Upper lobe of right lung (tissue), 1 donor: Measurements from ENCODE around the gene ALDOC. TPM values are rescaled to one million over a fixed set of nuclear protein-coding genes. Genes with fewer than 3 reads are reported as not detected.

Experiments used
- ATAC-seq: fragments of 200-7000 bp; cut with Tn5 transposase; one replicate; pipeline ENCODE4 v1.9.1; 2020; ENCODE audit warnings: mild to moderate bottlenecking, moderate library complexity
- DNase-seq: peaks from one replicate; pipeline ENCODE4 v3.0.0-alpha.2; 2020
- H3K27ac ChIP-seq: fragments of 200-600 bp; one replicate; pipeline ENCODE4 v1.8.0; 2022
- H3K27me3 ChIP-seq: fragments of 200-600 bp; one replicate; pipeline ENCODE4 v1.8.0; 2022; ENCODE audit warnings: mild to moderate bottlenecking
- H3K36me3 ChIP-seq: fragments of 200-600 bp; one replicate; pipeline ENCODE4 v1.8.0; 2022
- H3K4me1 ChIP-seq: fragments of 200-600 bp; one replicate; pipeline ENCODE4 v1.8.0; 2022
- H3K4me3 ChIP-seq: fragments of 200-600 bp; one replicate; pipeline ENCODE4 v1.8.0; 2022; ENCODE audit warnings: mild to moderate bottlenecking
- H3K9me3 ChIP-seq: fragments of 200-600 bp; one replicate; pipeline ENCODE4 v1.8.0; 2022
- intact Hi-C: fragments of 100-400 bp; cut with DNase I; formaldehyde crosslinking; loops from one replicate; pipeline ENCODE4 v1.11.0; 2022
- total RNA-seq: library from RNA; stranded (reverse); fragmentation: NEBNext Ultra II Directional; extraction: Animal tissue kit (Norgen Biotek cat#: 25700); gene quantifications from one replicate; pipeline ENCODE4 v1.2.1, GENCODE V29; 2021
- TF ChIP-seq, protein P1 (sequence below): fragments of 200-600 bp; IDR thresholded peaks from one replicate; pipeline ENCODE4 v1.8.0; 2022; ENCODE audit warnings: antibody characterized with exemption
- donor health status: DM: no; HTN: yes; CAD: no; lungs with severe emphysema.

Gene ALDOC
- total RNA-seq, 1 donor from 2014 or later = 10.5 TPM

- no peak overlapping the region for H3K27ac ChIP-seq
- no peaks in the 10 kb centered on the region for H3K27me3 ChIP-seq
- TF ChIP-seq, protein P1, sequence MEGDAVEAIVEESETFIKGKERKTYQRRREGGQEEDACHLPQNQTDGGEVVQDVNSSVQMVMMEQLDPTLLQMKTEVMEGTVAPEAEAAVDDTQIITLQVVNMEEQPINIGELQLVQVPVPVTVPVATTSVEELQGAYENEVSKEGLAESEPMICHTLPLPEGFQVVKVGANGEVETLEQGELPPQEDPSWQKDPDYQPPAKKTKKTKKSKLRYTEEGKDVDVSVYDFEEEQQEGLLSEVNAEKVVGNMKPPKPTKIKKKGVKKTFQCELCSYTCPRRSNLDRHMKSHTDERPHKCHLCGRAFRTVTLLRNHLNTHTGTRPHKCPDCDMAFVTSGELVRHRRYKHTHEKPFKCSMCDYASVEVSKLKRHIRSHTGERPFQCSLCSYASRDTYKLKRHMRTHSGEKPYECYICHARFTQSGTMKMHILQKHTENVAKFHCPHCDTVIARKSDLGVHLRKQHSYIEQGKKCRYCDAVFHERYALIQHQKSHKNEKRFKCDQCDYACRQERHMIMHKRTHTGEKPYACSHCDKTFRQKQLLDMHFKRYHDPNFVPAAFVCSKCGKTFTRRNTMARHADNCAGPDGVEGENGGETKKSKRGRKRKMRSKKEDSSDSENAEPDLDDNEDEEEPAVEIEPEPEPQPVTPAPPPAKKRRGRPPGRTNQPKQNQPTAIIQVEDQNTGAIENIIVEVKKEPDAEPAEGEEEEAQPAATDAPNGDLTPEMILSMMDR = no peak
- H3K4me3 ChIP-seq = no peak overlapping the region
- peaks cover 26% of the 10 kb centered on the region for H3K4me1 ChIP-seq
- ATAC-seq (no peak), DNase-seq (no peak)
- H3K9me3 ChIP-seq = no peaks in the 10 kb centered on the region
- peaks cover 33% of the 10 kb centered on the region for H3K36me3 ChIP-seq
- intact Hi-C loops = no loop called here
Measured at GRCh38 chr17:28550858-28551257, 25.8 kb downstream of the ALDOC start.

- no peak for DNase-seq
- no peak for ATAC-seq
- TF ChIP-seq, protein P1 = no peak
- peaks cover 26% of the 10 kb centered on the region for H3K4me1 ChIP-seq
- intact Hi-C loops = no loop called here
- peaks cover 19% of the 10 kb centered on the region for H3K36me3 ChIP-seq
- no peaks in the 10 kb centered on the region for H3K9me3 ChIP-seq
- H3K27ac ChIP-seq = no peak overlapping the region
- no peaks in the 10 kb centered on the region for H3K27me3 ChIP-seq
- no peak overlapping the region for H3K4me3 ChIP-seq
Measured at GRCh38 chr17:28549236-28550132, 27.2 kb downstream of the ALDOC start.

DNA sequence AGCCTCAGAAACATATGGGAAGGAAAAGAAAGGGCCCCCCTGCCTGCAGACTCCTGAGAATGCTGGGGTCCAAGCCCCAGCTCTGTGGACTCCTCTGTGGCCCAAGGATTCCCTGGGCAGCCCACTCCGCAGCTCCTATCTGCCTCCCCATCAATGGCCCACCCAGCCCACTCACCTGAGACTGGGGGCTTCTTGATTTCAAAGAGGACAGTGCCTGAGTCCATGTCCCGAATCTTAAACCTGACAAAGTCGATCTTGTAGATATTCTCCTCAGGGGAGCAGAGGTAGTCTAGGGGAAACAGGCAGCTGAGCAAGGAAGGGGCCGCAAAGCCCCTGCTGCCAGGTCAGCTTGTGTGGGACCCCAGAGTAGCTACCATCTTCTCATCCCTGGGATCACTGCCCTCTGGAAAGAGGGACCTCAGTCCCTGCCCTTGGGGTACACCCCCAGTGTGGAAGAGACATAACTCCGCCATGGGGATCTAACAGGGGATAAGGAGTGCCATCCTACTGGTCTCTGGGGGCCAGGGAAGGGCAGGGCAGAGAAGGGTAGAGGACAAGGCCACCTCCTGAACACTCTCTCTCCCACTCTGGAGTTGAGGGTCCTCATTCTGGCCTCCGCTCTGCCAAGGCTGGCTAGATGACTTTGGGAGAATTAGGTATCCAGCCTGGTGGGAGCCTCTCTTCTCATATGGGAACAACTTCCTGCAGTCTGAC lies 28.1 kb downstream of the ALDOC start:
- H3K4me3 ChIP-seq = no peak overlapping the region
- DNase-seq (no peak), ATAC-seq (no peak)
- H3K36me3 ChIP-seq = peaks cover 10% of the 10 kb centered on the region
- no peaks in the 10 kb centered on the region for H3K9me3 ChIP-seq
- intact Hi-C loops = no loop called here
- no peaks in the 10 kb centered on the region for H3K27me3 ChIP-seq
- no peak overlapping the region for H3K27ac ChIP-seq
- H3K4me1 ChIP-seq = peaks cover 26% of the 10 kb centered on the region
- TF ChIP-seq, protein P1 = no peak

DNA sequence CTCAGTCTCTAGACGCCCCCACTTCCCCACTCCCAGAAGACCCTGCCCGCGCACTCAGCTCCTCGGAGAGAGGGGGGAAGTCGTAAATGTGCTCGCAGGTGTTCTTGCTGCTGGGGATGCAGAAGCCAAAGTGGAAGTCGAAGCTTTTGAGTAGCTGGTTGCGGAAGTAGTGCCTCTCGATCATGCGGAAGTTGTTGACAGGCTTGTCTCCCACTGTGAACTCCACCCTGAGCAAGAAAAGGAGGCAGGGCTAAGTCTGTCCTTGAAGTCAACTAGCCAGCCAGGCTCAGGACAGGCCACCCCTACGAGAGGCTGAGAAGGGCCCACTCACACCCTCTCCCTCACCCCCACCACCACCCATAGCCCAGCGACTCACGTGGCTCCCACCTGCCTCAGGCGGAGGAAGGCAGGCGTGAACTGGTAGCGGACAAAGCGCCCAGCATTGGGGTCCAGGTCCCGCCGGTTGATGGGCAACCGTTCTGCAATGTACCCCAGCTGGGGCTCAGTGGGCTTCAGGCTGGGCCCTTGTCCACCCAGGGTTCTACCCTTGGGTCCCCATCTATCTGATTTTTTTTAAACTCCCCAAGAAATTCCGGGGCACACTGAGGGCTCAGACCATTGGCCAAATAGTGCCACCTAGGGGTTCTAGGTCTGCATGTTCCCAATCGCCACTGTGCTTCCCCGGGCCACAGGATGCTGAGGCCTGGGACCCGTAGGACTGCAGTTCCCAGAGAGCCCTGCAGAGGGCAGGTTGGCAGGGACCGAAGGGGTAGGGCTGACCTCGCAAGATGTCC lies 28.9 kb downstream of the ALDOC start:
- DNase-seq = peak; percentile 87
- H3K4me3 ChIP-seq = no peak overlapping the region
- H3K9me3 ChIP-seq = no peaks in the 10 kb centered on the region
- TF ChIP-seq, protein P1 = peak; percentile 93
- H3K27me3 ChIP-seq = no peaks in the 10 kb centered on the region
- H3K4me1 ChIP-seq = peaks cover 22% of the 10 kb centered on the region
- H3K36me3 ChIP-seq = peaks cover 10% of the 10 kb centered on the region
- intact Hi-C loops = no loop called here
- ATAC-seq = peak; percentile 80
- H3K27ac ChIP-seq = no peak overlapping the region

DNA sequence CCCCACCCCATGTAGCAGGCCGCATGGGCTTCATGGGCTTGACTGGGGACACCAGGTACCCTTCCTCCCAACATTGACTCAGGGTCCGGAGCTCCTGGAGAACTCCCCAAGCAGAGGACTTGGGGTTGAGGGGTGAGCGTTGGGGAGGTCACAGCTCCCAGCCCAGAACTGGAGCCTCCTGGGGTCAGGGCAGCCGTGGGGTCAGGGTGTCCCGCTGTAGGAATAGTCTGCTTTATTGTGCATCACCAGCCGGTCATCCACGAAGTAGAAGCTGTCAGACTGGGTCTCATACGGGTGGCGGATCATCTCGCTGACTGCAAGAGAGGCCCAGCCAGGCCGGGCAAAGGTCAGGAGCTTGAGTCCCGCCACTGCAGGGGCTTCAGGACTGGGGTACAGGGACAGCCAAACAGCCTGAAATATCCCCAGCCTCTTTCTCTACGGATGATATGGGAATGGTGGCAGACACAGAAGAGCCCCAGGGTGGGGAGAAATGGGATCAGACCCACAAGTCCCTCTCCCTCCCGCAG lies 29.5 kb downstream of the ALDOC start:
- H3K27me3 ChIP-seq = no peaks in the 10 kb centered on the region
- peaks cover 10% of the 10 kb centered on the region for H3K36me3 ChIP-seq
- ATAC-seq (no peak), DNase-seq (no peak)
- TF ChIP-seq, protein P1 = no peak
- H3K4me1 ChIP-seq = peaks cover 20% of the 10 kb centered on the region
- H3K9me3 ChIP-seq = no peaks in the 10 kb centered on the region
- H3K4me3 ChIP-seq = no peak overlapping the region
- intact Hi-C loops = no loop called here
- H3K27ac ChIP-seq = no peak overlapping the region
